SK-N-SH (cell line): ENCODE data around the gene PTGFRN.

Experiments
- CHD2 ChIP-seq: fragments of 150-350 bp; IDR thresholded peaks from 2 replicates; pipeline ENCODE4 v1.6.1; 2018; ENCODE audit warnings: low read length; ENCODE audit not compliant: partially characterized antibody
- JUND ChIP-seq: IDR thresholded peaks from 2 replicates; pipeline ENCODE4 v1.4.0; 2012
- RAD21 ChIP-seq: IDR thresholded peaks from 2 replicates; pipeline ENCODE4 v1.6.1; 2012; ENCODE audit warnings: mild to moderate bottlenecking, low read length
- TAF1 ChIP-seq: IDR thresholded peaks from 2 replicates; pipeline ENCODE4 v1.6.1; 2012; ENCODE audit warnings: low read depth, mild to moderate bottlenecking, low read length, moderate library complexity, borderline replicate concordance
- YY1 ChIP-seq: IDR thresholded peaks from 2 replicates; pipeline ENCODE4 v1.4.0; 2012; ENCODE audit warnings: low read depth, mild to moderate bottlenecking
- TF ChIP-seq, protein P1 (sequence below): fragments of 200-600 bp; sonication (generic); IDR thresholded peaks from 2 replicates; pipeline ENCODE4 v1.6.1; 2017; ENCODE audit warnings: antibody characterized with exemption, mild to moderate bottlenecking, moderate library complexity

DNA sequence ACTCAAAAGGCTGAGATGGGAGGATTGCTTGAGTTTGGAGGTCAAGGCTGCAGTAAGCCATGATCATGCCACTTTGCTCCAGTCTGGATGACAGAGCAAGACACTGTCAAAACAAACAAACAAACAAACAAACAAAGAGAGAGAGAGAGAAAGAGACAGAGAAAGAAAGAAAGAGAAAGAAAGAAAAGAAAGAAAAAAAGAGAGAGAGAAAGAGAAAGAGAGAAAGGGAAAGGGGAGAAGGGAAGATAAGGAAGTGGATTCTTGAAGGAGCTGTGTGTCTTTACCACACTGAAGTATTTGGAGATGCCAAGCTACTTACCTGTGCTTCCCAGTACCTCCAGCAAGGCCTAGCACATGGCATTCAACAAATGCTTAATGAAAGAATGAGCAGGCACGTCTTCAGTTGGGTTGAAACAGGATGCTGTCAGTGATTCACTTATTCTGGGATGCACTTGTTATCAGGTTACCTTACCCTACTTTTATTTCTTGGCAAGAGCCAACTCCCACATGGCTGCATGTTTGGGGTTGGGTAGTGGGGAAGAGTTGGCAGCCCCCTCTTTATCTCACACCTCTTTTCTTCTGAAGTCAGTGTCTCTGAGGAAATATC is 120.7 kb downstream of the PTGFRN start:
- TF ChIP-seq JUND (no peak), TAF1 (no peak), YY1 (no peak), CHD2 (no peak), RAD21 (no peak)
- TF ChIP-seq, protein P1, sequence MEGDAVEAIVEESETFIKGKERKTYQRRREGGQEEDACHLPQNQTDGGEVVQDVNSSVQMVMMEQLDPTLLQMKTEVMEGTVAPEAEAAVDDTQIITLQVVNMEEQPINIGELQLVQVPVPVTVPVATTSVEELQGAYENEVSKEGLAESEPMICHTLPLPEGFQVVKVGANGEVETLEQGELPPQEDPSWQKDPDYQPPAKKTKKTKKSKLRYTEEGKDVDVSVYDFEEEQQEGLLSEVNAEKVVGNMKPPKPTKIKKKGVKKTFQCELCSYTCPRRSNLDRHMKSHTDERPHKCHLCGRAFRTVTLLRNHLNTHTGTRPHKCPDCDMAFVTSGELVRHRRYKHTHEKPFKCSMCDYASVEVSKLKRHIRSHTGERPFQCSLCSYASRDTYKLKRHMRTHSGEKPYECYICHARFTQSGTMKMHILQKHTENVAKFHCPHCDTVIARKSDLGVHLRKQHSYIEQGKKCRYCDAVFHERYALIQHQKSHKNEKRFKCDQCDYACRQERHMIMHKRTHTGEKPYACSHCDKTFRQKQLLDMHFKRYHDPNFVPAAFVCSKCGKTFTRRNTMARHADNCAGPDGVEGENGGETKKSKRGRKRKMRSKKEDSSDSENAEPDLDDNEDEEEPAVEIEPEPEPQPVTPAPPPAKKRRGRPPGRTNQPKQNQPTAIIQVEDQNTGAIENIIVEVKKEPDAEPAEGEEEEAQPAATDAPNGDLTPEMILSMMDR = no peak
